Hepatocyte (in vitro differentiated cells): Measurements from ENCODE around the gene RPL10. TPM values are rescaled to one million over a fixed set of nuclear protein-coding genes. Genes with fewer than 3 reads are reported as not detected.

Experiments
- DNase-seq: peaks from one replicate; pipeline ENCODE4 v3.0.0-alpha.2; 2016; ENCODE audit warnings: low spot score
- H2AFZ ChIP-seq: fragments of 200-600 bp; sonication (generic); 2 replicates; pipeline ENCODE4 v1.6.0; 2016; ENCODE audit warnings: antibody characterized with exemption, mild to moderate bottlenecking
- H3K27ac ChIP-seq: fragments of 200-600 bp; sonication (generic); 2 replicates; pipeline ENCODE4 v1.5.1; 2016; ENCODE audit warnings: mild to moderate bottlenecking
- H3K27me3 ChIP-seq: fragments of 200-600 bp; sonication (generic); 2 replicates; pipeline ENCODE4 v1.6.1; 2016
- H3K36me3 ChIP-seq: fragments of 200-600 bp; sonication (generic); replicated peaks from 2 replicates; pipeline ENCODE4 v1.5.1; 2016; ENCODE audit warnings: low read depth; ENCODE audit not compliant: insufficient read depth
- H3K4me1 ChIP-seq: fragments of 200-600 bp; sonication (generic); 2 replicates; pipeline ENCODE4 v1.5.1; 2016; ENCODE audit warnings: mild to moderate bottlenecking, moderate library complexity; ENCODE audit not compliant: insufficient read depth
- H3K4me2 ChIP-seq: fragments of 200-600 bp; sonication (generic); 2 replicates; pipeline ENCODE4 v1.6.0; 2016
- H3K4me3 ChIP-seq: fragments of 200-600 bp; sonication (generic); 2 replicates; pipeline ENCODE4 v1.5.1; 2016; ENCODE audit warnings: mild to moderate bottlenecking
- H3K79me2 ChIP-seq: fragments of 200-600 bp; sonication (generic); 2 replicates; pipeline ENCODE4 v1.6.0; 2017; ENCODE audit warnings: mild to moderate bottlenecking
- H3K9me2 ChIP-seq: fragments of 200-600 bp; sonication (generic); replicated peaks from 2 replicates; pipeline ENCODE4 v1.6.0; 2017; ENCODE audit warnings: mild to moderate bottlenecking; ENCODE audit not compliant: insufficient read depth
- H3K9me3 ChIP-seq: fragments of 200-600 bp; sonication (generic); 2 replicates; pipeline ENCODE4 v1.5.1; 2016; ENCODE audit warnings: low read depth, mild to moderate bottlenecking
- H4K20me1 ChIP-seq: fragments of 200-600 bp; sonication (generic); 2 replicates; pipeline ENCODE4 v1.6.0; 2016; ENCODE audit warnings: mild to moderate bottlenecking; ENCODE audit not compliant: insufficient read depth, poor library complexity, severe bottlenecking
- CTCF ChIP-seq: fragments of 200-600 bp; sonication (generic); IDR thresholded peaks from 2 replicates; pipeline ENCODE4 v1.5.1; 2016; ENCODE audit warnings: antibody characterized with exemption, mild to moderate bottlenecking; ENCODE audit not compliant: poor library complexity
- EZH2 ChIP-seq: fragments of 200-600 bp; sonication (generic); IDR thresholded peaks from 2 replicates; pipeline ENCODE4 v1.6.1; 2016; ENCODE audit warnings: antibody characterized with exemption, mild to moderate bottlenecking, borderline replicate concordance
- EZH2phosphoT487 ChIP-seq: fragments of 200-600 bp; sonication (generic); IDR thresholded peaks from one replicate; pipeline ENCODE4 v1.6.1; 2018; ENCODE audit warnings: antibody characterized with exemption, mild to moderate bottlenecking, low read depth, moderate library complexity; ENCODE audit not compliant: unreplicated experiment, severe bottlenecking
- WGBS: methylation state at CpG from one replicate; pipeline ENCODE4 v1.1.6; 2016; ENCODE audit warnings: low lambda C conversion rate; ENCODE audit errors: missing lambda C conversion rate; 5-methylcytosine and 5-hydroxymethylcytosine counted together
- polyA plus RNA-seq: library from polyadenylated mRNA; unstranded; fragments of >200 nt; fragmentation: Nextera tagmentation; extraction: Ambion mirVana; gene quantifications from 2 replicates; pipeline ENCODE4 v1.2.1, GENCODE V29; 2016
- total RNA-seq: library from RNA; depleted of rRNA; stranded (reverse); fragments of >200 nt; gene quantifications from 2 replicates; pipeline ENCODE4 v1.2.3, GENCODE V29; 2014

The RPL10 gene
- total and polyA plus RNA-seq, 2 experiments from 2014 or later = 1,206 to 4,460 TPM

GRCh38 chrX:154374313-154375155, 23.6 kb upstream of the RPL10 start, which contains the start of gene FLNA:
Gene FLNA (minus strand): TSS chrX:154374634. CDS start chrX:154371245, 3,389 bp downstream.
- no peaks in the 10 kb centered on the region for H3K9me3 ChIP-seq
- H3K79me2 ChIP-seq = peaks cover 8% of the 10 kb centered on the region
- no peaks in the 10 kb centered on the region for H3K36me3 ChIP-seq
- DNase-seq = peak; percentile 57
- H3K4me1 ChIP-seq = peaks cover 14% of the 10 kb centered on the region
- no peaks in the 10 kb centered on the region for H3K27me3 ChIP-seq
- H4K20me1 ChIP-seq = no peaks in the 10 kb centered on the region
- H3K9me2 ChIP-seq = no peaks in the 10 kb centered on the region
- H3K4me2 ChIP-seq = peak within 1 kb of the TSS; percentile 85
- H2AFZ ChIP-seq = no peak within 1 kb of the TSS
- H3K27ac ChIP-seq = peak within 1 kb of the TSS; percentile 50
- 50% methylated on average over 29 of the region's 95 CpGs for WGBS
- no peak within 1 kb of the TSS for H3K4me3 ChIP-seq
- TF ChIP-seq CTCF (peak; percentile 23), EZH2phosphoT487 (no peak)

GRCh38 chrX:154375156-154375504, 23.0 kb upstream of the RPL10 start:
- no peaks in the 10 kb centered on the region for H3K9me3 ChIP-seq
- no peak overlapping the region for H3K4me3 ChIP-seq
- H3K9me2 ChIP-seq = no peaks in the 10 kb centered on the region
- no peaks in the 10 kb centered on the region for H3K27me3 ChIP-seq
- H3K36me3 ChIP-seq = no peaks in the 10 kb centered on the region
- peak overlapping the region; percentile 27 for H3K27ac ChIP-seq
- peaks cover 14% of the 10 kb centered on the region for H3K4me1 ChIP-seq
- peaks cover under 1% of the 10 kb centered on the region for H4K20me1 ChIP-seq
- H3K4me2 ChIP-seq = peak overlapping the region; percentile 85
- TF ChIP-seq CTCF = no peak
- TF ChIP-seq EZH2phosphoT487 = no peak
- TF ChIP-seq EZH2 = no peak
- peaks cover 11% of the 10 kb centered on the region for H3K79me2 ChIP-seq
- 75% methylated on average over 10 of the region's 10 CpGs for WGBS
- no peak overlapping the region for H2AFZ ChIP-seq
- no peak for DNase-seq

GRCh38 chrX:154376774-154377173, 21.4 kb upstream of the RPL10 start:
- H3K36me3 ChIP-seq = no peaks in the 10 kb centered on the region
- no peak for DNase-seq
- WGBS = 84% methylated on average over 3 of the region's 3 CpGs
- H3K79me2 ChIP-seq = peaks cover 16% of the 10 kb centered on the region
- H3K9me3 ChIP-seq = no peaks in the 10 kb centered on the region
- no peak overlapping the region for H3K27ac ChIP-seq
- H3K4me1 ChIP-seq = peaks cover 14% of the 10 kb centered on the region
- H3K4me2 ChIP-seq = no peak overlapping the region
- no peaks in the 10 kb centered on the region for H3K27me3 ChIP-seq
- H3K9me2 ChIP-seq = no peaks in the 10 kb centered on the region
- no peak for TF ChIP-seq CTCF
- H2AFZ ChIP-seq = no peak overlapping the region
- H3K4me3 ChIP-seq = no peak overlapping the region
- peaks cover 5% of the 10 kb centered on the region for H4K20me1 ChIP-seq
